Measurements from ENCODE around the gene NWD2.

- no peak for TF ChIP-seq POLR2AphosphoS5 (IDR thresholded peaks at IDR 0.05; ENCODE audit: low read depth, low read length)
- no peak for TF ChIP-seq TAF1 (IDR thresholded peaks at IDR 0.05; ENCODE audit: borderline replicate concordance, insufficient read depth, low read length)
- TF ChIP-seq REST (IDR thresholded peaks at IDR 0.05; ENCODE audit: insufficient read depth in 1 of 2, low read depth in 2 of 2, low read length in 2 of 2): no peak
Observed at GRCh38 chr4:37452952-37453280, 208.4 kb downstream of the NWD2 start.

Measured in PFSK-1 (cell line).